Hematopoietic multipotent progenitor cell treated with erythropoietin and hydrocortisone succinate and interleukin-3 and kit ligand, for 8 days (in vitro differentiated cells): ENCODE data around the gene COL5A2.

Experiments
- DNase-seq: peaks from one replicate; pipeline ENCODE4 v3.0.0-alpha.2; 2015

Gene COL5A2

DNA sequence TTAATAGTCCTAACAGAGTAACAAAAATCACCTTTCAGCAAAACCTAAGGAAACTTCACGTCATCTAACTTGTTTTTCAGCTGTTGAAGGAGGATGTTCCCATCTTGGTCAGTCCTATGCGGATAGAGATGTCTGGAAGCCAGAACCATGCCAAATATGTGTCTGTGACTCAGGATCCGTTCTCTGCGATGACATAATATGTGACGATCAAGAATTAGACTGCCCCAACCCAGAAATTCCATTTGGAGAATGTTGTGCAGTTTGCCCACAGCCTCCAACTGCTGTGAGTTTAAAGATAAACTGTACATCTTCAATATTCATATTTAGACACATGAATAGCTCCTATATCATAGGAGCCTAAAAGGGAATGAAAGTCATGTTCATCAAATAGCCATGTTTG is 194.9 kb downstream of the COL5A2 start:
- no peak for DNase-seq

DNA sequence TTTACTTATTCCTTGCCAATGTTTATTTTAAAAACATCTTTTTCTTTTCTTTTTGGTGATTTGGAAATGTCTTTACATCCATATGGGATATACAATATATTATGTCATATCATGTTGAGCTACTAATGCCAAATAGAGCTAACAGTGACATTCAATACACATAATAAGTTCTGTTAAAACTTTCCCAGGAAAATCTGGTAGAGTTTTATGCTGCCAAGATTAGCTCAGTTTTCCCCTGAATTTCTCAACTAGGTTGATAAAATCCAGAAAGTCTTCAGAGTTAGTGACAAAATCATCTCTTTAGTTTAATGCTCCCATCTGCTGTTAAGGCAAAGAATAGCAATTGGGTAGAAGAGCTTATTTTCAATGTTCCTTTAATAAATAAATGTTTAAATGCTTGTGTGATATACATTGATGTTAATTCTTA is 195.5 kb downstream of the COL5A2 start:
- no peak for DNase-seq

DNA sequence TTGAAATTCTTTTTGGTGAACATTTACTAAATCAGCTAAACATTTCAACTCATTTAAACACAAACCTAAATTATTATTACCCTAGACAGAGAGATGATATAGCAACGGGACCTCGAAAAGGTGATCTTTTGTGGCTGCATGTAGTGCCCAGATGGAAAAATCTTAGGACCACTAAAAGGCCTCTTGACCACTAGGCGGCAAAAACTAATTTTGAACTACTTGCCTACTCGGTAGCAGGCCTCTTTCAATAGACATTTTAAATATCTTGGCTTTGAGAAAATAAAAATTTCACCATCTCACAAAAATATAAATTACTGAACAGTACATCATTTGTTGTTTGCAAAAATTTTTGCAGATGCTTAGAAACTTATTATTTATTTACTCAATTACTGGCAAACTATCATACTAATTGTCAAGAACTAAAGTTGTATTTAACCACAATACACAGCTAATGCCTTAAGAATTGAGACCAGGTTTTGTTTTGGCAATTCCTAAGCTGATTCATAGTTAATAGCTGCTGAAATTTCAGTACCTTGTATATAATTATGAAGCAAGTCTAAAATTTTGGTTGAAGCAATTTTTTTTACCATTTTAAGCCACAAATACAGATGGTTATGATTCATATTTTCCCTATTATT is 196.0 kb downstream of the COL5A2 start:
- DNase-seq, result no peak
